DMS 273 (cell line): ENCODE measurements around the gene MYOCD.

Experiments used
- DNase-seq: peaks from one replicate; lab custom pipeline; 2025; ENCODE audit not compliant: unreplicated experiment; lab: John Stamatoyannopoulos, UW

MYOCD gene

DNA sequence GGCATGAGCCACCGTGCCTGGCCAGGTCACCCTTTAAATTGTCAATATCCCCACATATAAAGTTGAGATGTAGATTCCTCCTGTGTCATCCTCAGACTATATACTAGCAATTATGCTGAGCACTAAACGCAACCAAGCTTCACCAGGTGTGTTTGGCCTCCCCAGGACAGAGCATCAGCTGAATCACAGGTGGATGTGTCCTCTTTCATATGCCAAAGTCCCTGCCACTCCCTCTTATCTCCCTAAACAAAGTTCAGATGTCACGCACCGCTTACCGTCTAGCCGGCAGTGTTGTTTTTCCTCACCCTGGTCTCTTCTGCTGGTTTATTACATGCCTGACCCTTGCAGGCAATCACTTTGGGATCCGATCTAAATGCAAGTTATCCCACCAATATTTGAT, 79.8 kb downstream of the MYOCD start:
- DNase-seq = no peak

GRCh38 chr17:12756786-12757185, 91.1 kb downstream of the MYOCD start:
- DNase-seq = no peak

DNA sequence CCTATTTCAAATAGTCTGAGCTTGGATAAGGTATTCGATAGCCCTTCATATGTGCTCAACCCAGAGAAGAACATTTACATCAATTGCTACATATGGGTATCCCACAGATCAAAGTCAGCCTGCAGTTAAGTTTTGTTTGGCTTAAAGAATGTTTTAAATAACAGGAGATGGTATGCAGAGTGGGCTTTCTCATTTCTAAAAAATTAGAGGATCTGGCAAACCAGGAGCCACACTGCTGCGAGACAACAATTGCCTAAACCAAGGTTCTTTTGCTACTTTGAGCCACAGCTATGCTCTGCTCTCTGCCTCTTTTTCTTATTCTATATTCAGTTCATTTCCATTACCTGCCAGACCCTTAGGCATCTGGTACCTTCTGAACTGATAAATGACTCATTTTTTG, 93.4 kb downstream of the MYOCD start:
- no peak for DNase-seq

DNA sequence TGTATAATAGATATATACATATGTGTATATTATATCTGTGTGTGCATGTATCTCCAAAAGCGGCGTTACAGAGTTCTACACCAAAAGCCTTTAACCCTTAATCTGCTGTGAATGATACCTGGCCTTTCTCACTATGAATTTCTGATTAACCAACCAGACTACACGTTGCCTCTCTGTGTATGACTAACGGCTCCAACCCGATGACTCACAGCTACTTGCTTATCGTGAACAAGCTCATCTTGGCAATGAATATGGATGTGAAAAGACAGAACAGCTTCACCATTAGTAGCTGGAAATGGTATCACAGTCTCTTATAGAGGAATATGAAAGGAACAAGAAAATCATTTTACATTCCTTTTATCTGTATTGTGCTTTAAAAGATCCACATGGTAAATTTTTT, 99.9 kb downstream of the MYOCD start:
- DNase-seq = peak; percentile 53

DNA sequence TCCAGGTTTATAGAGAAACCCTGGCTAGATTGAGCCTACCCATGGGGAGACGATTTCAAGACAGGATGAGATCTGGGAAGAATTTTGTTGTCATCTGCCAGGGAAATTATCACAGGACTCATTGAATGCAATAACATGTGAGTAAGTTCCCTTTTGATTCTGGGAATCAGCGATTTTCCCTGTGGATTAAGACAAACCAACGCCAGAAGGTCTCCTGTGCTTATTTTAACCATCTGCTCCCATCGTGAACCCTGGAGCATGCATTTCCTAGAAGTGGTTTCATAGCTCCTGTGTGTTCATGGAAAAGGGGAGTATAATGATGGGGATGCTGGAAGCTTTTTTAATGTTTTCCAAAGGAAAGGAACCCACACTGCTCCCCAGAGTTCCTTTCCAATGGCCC, 102.6 kb downstream of the MYOCD start:
- DNase-seq = peak; percentile 81

- no peak for DNase-seq
Observed at GRCh38 chr17:12769981-12770380, 104.3 kb downstream of the MYOCD start.

DNA sequence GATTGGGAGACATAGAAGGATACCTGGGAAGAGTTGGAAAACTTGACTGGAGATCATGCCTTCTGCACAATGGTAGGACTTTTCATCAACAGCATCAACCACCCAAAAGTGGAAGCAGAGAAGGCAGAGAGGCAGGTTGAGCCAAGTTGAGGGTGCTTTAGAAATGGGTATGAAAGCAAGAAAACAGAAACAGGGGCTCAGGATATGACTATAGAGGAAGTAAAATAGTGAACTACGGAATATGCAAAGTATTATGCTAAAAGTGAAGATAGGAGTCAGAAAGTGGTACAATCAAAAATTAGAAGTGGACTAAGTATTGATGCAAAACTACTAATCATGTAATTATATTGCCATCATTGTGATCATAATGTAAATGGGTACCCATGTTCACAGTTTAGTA, 107.5 kb downstream of the MYOCD start:
- no peak for DNase-seq

DNA sequence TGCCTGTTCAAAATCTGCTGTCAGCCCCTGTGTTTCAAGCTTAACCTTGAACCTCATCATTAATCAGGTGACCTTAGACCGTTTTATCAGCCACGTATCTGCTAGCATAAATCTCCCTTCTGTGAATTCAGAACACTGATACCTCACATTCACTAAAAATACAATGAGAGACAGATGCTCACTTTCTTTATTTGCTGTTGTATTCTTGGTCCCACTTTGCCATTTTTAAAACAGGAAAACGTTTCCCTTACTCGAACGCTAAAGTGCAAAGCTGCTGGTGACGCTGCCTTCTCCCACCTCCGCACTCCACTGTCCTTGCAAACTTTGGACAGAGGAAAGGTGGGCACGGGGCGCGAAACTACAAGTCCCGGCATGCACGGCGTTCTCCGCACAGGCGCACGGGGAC, 123.4 kb downstream of the MYOCD start:
- DNase-seq = no peak

- peak; percentile 80 for DNase-seq
Observed at GRCh38 chr17:12789481-12790248, 124.0 kb downstream of the MYOCD start, which contains the start of gene ARHGAP44. Gene ARHGAP44 (plus strand): TSS chr17:12789498. CDS start chr17:12789839, 341 bp downstream.

DNA sequence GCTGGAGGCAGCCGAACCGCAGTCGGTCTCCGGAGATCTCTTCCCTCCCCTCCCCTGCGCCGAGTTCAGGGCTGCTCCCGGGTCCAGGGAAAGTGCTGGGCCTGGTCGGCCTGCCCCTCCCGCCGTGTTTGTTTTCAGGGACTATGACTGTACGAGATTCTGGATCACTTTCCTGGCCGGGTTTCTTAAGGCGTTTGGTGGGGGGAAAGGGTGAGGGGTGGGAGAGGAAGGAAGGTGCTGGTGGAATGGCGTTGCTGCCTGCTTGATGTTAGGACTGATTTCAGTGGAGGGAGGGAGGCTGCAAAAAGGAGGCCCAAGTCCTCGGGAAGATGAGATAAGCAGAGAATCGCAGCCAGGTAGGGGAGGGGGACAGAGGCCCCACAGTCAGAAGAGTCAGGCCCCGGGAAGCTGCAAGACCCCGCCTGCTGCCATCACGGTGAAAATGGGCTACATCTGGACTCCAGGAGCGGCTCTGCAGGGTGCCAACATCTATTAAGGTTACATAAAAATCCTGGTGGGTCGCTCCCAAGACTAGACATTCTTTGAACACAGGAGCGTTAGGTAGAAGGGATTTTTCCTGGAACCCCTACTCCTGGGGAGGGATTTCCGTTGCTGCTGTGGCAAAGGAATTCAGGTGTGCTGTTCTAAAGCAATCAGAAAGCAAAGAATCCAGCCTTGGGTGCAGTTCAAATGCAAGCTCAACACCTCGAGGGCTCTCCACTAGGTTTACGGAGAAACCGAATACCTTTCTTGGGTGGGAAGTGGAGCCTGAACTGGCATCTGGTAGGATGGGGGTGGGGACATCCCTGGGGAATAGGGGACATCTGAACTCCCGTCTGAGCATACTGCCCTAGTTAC, 124.8 kb downstream of the MYOCD start:
- DNase-seq = peak; percentile 78

DNA sequence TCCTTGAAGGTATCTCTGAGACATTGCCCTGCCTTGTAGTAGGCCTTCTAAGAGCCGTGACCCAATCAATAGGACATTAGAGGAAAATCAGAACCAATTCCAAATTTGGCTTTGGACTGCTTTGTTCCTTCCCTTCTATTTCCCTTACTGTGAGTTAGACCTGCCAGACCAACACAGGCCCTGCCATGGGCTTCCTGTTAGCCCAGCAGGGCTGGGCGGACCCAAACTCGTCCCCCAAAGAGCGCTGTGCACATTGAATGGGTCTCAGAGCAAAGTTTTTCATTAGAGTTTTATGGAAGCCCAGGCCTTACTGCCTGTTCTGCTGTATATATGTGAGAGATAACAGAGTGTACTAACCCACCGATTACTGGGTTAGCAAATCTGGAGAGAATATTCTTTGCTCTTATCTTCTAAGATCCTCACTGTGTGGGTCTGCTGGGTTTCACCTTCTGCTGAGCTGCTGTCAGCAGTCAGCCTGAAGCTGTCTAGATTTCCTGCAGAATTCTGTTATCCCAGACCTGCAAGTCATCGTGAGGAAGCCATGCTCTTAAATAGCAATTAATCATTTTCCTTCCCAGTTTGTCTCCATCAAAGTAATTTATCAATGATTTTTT, 129.3 kb downstream of the MYOCD start:
- DNase-seq = peak; percentile 14

- DNase-seq = no peak
Observed at GRCh38 chr17:12800855-12801365, 135.2 kb downstream of the MYOCD start.

GRCh38 chr17:12806630-12807029, 140.9 kb downstream of the MYOCD start:
- no peak for DNase-seq

DNA sequence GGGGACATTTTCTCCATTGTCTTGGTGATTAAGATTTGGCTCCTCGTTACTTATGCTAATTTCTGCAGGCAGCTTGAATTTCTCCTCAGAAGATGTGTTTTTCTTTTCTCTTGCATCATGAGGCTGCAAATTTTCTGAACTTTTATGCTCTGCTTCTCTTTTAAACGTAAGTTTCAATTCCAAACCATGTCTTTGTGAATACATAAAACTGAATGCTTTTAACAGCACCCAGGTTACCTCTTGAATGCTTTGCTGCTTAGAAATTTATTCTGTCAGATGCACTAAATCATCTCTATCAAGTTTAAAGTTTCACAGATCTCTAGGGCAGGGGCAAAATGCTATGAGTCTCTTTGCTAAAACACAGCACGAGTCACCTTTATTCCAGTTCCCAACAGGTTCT, 143.0 kb downstream of the MYOCD start:
- no peak for DNase-seq

DNA sequence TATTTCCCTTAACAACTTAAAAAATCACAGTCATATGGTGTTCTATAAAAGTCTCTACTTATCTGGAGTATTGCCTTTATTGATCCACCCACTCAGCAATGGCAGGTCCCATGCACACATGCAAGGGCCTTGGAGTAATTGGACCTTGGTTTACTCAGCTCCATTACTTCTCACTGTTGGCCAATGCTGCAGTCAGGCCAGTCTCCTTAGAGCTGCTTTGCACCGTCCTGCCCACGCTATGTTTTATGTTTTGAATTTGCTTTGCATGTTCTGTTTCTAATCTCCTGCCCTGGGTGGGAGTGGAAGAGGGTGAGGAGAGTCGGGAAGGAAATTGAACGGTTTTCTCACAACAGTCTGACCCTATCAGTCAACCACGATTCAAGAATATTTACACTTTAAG, 147.2 kb downstream of the MYOCD start:
- no peak for DNase-seq

DNA sequence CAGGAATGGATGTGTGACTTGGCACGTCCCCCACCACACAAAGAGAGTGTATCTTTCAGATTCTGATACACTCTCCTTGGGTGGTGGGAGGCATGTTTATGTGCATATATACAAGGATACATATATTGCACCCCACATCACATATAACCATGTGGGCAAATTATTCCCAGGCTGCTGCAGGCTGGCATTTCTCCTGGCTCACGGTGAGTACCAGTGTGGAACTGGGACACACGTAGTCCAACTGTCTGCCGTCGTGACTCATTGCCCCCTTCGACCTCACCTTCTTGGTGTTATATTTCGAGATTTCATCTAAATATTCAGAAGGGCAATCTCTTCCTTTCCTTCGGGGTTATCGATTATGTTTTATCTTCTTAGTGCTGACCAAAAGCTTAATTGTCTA, 148.0 kb downstream of the MYOCD start:
- DNase-seq = no peak

DNA sequence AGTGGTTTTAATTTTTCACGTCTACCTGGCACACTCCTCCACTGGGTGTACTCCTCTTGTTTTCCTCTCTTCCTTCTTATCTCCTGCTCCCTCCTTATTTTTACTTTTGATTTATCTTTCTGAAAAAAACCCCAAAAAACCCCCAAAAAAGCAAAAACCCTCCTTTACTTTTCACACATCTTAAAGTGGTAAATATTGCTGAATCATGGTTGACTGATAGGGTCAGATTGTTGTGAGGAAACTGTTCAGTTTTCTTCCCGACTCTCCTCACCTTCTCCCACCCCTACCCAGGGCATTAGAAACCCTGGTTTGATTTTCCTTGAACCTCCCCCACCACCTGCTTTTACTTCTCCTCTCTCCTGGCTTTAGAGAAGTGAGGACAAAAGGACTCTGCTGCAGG, 149.0 kb downstream of the MYOCD start:
- DNase-seq = no peak

- no peak for DNase-seq
Observed at GRCh38 chr17:12815642-12816141, 150.0 kb downstream of the MYOCD start.
